ENCODE measurements around the gene ZNF511. TPM values are rescaled to one million over a fixed set of nuclear protein-coding genes. Genes with fewer than 3 reads are reported as not detected.

Gene ZNF511
- total RNA-seq, 1 donor from 2014 or later = 44.8 TPM

- no peak for ATAC-seq (ENCODE audit: poor library complexity)
- intact Hi-C loops (cut with DNase I) = no loop called here
- DNase-seq = no peak
Observed at GRCh38 chr10:133285217-133285616, 23.5 kb upstream of the ZNF511 start.

- DNase-seq (no peak), ATAC-seq (ENCODE audit: poor library complexity) (no peak)
- intact Hi-C loops (cut with DNase I) = no loop called here
Observed at GRCh38 chr10:133286366-133286765, 22.3 kb upstream of the ZNF511 start.

- intact Hi-C loops (cut with DNase I) = no loop called here
- no peak for ATAC-seq (ENCODE audit: poor library complexity)
- no peak for DNase-seq
Observed at GRCh38 chr10:133287832-133288500, 20.7 kb upstream of the ZNF511 start.

- intact Hi-C loops (cut with DNase I) = no loop called here
Observed at GRCh38 chr10:133289761-133290160, 19.0 kb upstream of the ZNF511 start.

GRCh38 chr10:133292919-133293809 is 15.6 kb upstream of the ZNF511 start:
- DNase-seq = peak; percentile 40
- intact Hi-C loops (cut with DNase I) = no loop called here
- ATAC-seq (ENCODE audit: poor library complexity) = no peak

More at GRCh38 chr10:133289761-133290160, 19.0 kb upstream of the ZNF511 start:
- DNase-seq (no peak), ATAC-seq (ENCODE audit: poor library complexity) (no peak)

- ATAC-seq (ENCODE audit: poor library complexity) (no peak), DNase-seq (no peak)
- intact Hi-C loops (cut with DNase I) = no loop called here
Observed at GRCh38 chr10:133293810-133294119, 14.9 kb upstream of the ZNF511 start.

- no peak for ATAC-seq (ENCODE audit: poor library complexity)
- DNase-seq = peak; percentile 44
- intact Hi-C loops (cut with DNase I) = no loop called here
Observed at GRCh38 chr10:133294189-133294588, 14.5 kb upstream of the ZNF511 start.

- intact Hi-C loops (cut with DNase I) = no loop called here
- no peak for ATAC-seq (ENCODE audit: poor library complexity)
- DNase-seq = peak; percentile 18
Observed at GRCh38 chr10:133295426-133296320, 13.0 kb upstream of the ZNF511 start.

- intact Hi-C loops (cut with DNase I) = no loop called here
- ATAC-seq (ENCODE audit: poor library complexity) = no peak
- peak; percentile 35 for DNase-seq
Observed at GRCh38 chr10:133297504-133297903, 11.2 kb upstream of the ZNF511 start.

- peak; percentile 27 for DNase-seq
- intact Hi-C loops (cut with DNase I) = no loop called here
- ATAC-seq (ENCODE audit: poor library complexity) = no peak
Observed at GRCh38 chr10:133298466-133298865, 10.2 kb upstream of the ZNF511 start.

- DNase-seq (peak; percentile 13), ATAC-seq (ENCODE audit: poor library complexity) (no peak)
- intact Hi-C loops (cut with DNase I) = no loop called here
Observed at GRCh38 chr10:133299224-133299623, 9.5 kb upstream of the ZNF511 start.

GRCh38 chr10:133299738-133300137 is 9.0 kb upstream of the ZNF511 start:
- intact Hi-C loops (cut with DNase I) = no loop called here
- ATAC-seq (ENCODE audit: poor library complexity) = no peak
- DNase-seq = peak; percentile 24

GRCh38 chr10:133302230-133302629 is 6.5 kb upstream of the ZNF511 start:
- intact Hi-C loops (cut with DNase I) = no loop called here
- no peak for ATAC-seq (ENCODE audit: poor library complexity)
- peak; percentile 30 for DNase-seq

- ATAC-seq (ENCODE audit: poor library complexity) (no peak), DNase-seq (no peak)
- intact Hi-C loops (cut with DNase I) = no loop called here
Observed at GRCh38 chr10:133303206-133303605, 5.5 kb upstream of the ZNF511 start.

GRCh38 chr10:133306097-133306476 is 2.6 kb upstream of the ZNF511 start:
- no peak for ATAC-seq (ENCODE audit: poor library complexity)
- no peak for DNase-seq
- intact Hi-C loops (cut with DNase I) = no loop called here

GRCh38 chr10:133306941-133307379 is 1.8 kb upstream of the ZNF511 start:
- intact Hi-C loops (cut with DNase I) = no loop called here
- DNase-seq = no peak
- ATAC-seq (ENCODE audit: poor library complexity) = no peak

GRCh38 chr10:133307776-133308420 is 816 bp upstream of the ZNF511 start:
- DNase-seq = peak; percentile 86
- intact Hi-C loops (cut with DNase I) = no loop called here

GRCh38 chr10:133309100-133309719 is 496 bp downstream of the ZNF511 start:
- peak; percentile 95 for ATAC-seq (ENCODE audit: poor library complexity)
- intact Hi-C loops (cut with DNase I) = no loop called here
- DNase-seq = peak; percentile 95

More at GRCh38 chr10:133307776-133308420, 816 bp upstream of the ZNF511 start:
- peak; percentile 30 for ATAC-seq (ENCODE audit: poor library complexity)

All from Right ventricle myocardium superior (tissue), 1 donor.